Inferior parietal cortex (tissue), 1 donor: ENCODE data around the gene ZFPM1.

Source experiments
- DNase-seq: peaks from one replicate; pipeline ENCODE4 v3.0.0-alpha.2; 2016; ENCODE audit errors: extremely low spot score

The ZFPM1 gene

DNA sequence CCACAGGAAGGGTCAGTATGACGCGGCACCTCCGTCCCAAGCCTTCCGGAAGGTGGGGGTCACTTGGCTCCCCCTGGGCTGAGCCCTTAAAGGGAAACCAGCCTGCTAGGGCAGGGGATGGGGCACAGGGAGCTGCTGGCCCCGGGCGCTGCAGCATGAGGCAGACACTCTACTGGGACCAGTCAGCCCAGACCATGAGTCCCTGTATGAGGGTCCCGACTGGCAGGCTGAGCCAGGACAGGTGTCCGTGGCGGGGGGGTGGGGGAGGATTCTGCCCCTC is 73.8 kb downstream of the ZFPM1 start:
- DNase-seq: no peak

DNA sequence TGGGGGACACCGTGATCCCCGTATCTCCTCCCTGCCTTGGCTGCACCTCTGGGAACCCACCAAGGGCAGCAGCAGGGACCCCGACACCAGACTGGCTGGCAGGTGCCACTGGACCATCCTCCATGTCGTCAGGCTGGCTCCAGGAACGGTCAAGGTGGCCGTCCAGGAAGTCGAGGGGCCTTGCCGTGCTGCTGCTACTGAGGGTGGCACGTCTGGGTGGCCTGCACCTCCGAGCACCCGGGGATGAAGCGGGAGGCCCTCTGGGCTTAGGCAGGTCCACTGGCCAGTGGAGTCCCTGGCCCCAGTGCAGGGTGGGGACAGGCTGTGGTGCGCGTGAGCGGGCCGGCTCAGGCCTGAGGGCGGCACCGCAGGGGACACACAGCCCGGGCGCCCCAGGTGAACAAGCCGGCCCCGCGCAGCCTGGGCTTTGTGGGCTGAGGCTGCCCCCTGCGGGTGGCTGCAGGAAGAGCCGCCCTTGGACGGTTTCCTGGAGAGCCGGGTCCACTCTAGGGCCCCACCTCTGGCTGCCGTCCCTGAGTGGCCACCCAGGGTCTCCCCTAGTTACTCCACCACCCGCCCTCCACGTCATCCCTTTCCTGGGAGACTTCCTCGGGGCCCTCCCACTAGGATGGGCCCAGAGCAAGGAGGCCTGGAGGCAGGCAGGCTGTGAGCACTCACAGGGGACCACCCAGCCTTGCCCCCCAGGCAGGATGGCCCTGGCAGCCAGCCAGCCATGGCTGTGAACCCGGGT is 74.3 kb downstream of the ZFPM1 start:
- peak; percentile 60 for DNase-seq

DNA sequence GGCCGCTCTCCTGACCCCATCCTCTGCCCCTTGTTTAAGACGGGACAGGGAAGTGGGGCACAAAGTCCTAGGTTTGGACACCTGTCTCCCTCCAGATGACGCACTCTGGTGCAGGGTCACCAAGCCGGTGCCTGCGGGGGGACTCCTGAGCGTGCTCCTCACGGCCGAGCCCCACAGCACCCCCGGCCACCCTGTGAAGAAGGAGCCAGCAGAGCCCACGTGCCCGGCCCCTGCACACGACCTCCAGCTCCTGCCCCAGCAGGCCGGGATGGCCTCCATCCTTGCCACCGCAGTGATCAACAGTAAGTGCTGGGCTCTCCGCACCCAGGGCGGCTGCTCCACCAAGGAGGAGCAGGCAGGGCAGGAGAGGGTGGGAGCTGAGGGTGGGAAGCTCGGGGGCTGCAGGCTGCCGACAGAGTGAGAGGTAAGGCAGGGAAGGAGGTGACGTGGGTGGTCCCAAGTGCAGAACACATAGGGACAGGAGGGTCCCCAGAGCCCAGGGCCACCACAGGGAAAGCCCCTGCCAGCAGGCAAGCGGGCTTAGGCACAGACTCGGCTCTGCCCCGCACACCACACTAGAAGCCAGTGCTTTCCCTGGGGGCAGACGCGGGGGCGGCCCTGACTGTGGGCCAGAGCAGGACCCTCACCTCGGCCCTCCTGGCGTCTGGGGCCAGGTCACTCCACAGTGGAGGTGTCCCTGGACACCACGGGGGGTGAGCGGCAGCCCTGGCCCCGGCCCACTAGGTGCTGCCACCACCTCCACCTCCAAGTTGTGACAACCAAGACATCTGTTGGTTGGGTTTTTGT is 75.1 kb downstream of the ZFPM1 start:
- no peak for DNase-seq

DNA sequence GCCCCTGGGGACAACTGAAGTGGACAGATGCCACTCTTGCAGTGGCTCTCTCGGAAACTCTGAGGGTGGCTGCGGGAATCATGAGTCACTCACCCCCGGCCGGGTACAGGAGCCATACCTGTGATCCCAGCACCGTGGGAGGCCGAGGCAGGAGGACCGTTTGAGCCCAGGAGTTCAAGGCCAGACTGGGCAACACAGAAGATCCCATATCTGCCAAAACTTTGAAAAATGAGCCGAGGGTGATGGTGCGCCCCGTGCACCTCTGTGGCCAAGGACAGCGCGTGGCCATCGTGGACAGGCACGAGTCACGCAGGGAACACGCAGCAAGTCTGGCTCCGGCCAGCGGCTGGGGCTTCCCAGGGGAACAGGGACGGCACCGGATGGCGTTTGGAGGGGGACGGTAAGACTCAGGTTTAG is 75.8 kb downstream of the ZFPM1 start:
- no peak for DNase-seq

DNA sequence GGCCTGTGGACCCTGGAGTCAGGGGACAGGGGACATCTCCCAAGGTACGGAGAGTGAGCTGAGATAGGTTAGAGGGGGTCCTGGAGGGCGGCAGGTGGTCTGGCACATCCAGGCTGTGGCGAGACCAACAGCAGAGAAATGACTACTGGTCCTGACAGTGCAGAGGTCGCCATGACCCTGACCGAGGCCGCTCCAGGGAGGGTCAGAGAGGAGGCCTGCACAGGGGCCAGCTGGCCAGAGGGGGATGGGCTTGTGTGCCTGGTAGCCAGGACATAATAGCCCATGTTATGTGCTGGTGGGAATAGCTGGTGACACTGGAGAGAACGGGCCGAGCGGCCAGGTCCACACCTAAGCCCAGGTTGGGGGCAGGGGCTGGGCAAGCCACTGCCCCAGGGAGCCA is 76.5 kb downstream of the ZFPM1 start:
- DNase-seq: no peak

DNA sequence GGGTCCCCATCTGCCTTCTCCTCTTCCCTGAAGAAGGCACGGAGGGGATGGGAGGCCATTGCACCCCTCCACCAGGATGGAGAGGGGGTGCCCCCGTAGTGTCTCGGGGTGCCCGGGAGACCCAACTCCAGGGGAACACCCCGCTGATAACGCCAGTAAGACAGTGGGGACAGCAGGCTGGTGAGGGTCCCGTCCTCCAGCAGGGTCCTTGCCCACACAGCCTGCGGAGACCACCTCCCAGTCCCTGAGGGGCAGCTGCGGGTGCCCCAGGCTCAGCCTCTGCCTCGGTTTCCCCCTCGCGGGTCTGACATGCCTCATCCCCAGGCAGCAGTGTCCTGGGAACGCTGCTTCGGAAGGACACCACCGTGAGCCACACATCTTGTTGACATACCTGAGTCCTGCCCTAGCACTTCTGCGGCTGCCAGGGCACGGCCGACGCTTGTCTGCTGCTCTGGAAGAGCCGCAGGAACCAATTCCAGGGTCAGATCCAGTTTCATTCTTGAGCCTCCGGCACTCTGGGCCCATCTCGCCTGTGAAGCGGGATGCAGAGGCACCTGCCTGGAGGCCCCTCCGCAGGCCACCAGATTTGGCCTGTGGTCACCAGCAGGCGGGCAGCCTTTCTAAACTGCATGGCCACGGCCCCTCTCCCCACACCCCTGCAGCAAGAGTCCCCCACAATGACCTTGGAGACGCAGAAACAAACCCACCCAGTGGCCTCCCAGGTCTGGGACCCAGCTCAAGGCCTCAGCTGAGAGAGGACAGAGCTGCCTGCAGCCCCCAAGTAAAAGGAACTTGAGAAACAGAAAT is 77.2 kb downstream of the ZFPM1 start:
- no peak for DNase-seq

DNA sequence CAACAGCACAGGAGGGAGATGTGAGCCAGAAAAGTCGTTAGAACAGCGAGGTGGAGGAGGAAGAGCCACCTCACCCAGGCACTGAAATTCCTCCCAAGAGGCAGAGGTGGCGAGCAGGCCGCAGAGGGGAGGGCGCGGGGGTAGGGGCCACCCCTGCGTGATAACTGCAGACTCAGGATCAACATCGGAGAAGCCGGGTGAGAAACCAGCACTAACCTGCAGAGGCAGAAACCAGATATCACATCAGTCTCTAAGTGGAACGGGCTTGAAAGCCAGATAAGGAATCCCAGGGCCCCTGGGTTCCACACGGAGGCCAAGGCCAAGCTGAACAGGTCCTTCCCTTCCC is 77.8 kb downstream of the ZFPM1 start:
- no peak for DNase-seq

DNA sequence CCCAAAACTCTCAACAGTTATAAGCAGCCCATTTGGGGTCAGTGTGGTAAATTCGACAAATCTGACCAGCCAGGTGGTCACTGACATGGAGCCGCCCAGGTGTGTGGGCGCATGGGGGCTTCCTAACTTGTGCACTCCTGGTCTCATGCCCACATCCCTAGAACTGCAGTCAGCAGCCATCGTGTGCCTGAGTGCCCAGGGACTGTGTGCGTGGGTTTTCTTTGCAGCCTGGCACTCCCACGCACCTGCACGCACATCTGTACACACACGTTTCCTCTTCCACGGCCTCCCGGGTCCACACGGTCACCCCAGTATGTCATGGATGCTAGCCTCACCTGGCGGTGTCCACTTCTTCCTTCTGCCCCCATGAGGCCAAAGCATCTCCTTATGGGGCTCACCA is 78.3 kb downstream of the ZFPM1 start:
- no peak for DNase-seq

DNA sequence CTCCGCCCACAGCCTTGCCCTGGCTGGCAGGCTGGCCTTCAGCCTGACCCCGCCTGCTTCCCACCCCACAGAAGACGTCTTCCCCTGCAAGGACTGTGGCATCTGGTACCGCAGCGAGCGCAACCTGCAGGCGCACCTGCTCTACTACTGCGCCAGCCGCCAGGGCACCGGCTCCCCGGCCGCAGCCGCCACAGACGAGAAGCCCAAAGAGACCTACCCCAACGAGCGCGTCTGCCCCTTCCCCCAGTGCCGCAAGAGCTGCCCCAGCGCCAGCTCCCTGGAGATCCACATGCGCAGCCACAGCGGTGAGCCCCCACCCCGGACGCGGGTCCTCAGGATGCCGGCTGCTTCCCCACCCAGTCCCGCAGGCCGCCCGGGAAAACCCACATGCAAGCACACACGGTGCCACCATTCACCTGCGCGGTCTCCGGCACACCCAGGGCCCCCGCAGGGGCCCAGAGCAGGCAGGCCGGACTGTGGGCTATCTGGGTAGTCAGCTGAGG is 78.9 kb downstream of the ZFPM1 start:
- no peak for DNase-seq

DNA sequence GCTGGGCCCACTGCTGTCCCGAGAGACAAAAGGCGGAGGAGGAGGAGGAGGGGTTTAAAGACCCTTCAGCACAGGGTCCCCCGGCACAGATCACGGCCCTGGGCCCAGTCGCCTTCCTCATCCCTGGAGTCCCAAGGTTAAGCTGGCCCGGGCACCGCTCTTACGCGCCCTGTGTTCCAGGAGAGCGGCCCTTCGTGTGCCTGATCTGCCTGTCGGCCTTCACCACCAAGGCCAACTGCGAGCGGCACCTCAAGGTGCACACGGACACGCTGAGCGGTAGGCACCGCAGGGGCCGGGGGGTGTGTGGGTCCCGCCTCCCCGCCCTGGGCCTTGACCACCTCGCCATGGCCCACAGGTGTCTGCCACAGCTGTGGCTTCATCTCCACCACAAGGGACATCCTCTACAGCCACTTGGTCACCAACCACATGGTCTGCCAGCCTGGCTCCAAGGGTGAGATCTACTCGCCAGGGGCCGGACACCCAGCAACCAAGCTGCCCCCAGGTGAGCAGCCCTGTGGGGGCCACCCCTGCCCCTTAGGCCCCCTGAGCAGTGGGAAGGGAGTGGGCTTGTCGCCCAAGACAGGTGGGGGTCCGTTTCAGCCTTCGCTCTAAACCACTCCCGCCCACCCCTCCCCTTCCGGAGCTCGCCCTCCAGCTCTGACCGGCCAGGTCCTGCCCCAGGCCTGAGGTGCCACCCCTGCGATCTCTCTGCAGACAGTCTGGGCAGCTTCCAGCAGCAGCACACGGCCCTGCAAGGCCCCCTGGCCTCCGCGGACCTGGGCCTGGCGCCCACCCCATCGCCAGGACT is 79.6 kb downstream of the ZFPM1 start:
- DNase-seq: no peak

DNA sequence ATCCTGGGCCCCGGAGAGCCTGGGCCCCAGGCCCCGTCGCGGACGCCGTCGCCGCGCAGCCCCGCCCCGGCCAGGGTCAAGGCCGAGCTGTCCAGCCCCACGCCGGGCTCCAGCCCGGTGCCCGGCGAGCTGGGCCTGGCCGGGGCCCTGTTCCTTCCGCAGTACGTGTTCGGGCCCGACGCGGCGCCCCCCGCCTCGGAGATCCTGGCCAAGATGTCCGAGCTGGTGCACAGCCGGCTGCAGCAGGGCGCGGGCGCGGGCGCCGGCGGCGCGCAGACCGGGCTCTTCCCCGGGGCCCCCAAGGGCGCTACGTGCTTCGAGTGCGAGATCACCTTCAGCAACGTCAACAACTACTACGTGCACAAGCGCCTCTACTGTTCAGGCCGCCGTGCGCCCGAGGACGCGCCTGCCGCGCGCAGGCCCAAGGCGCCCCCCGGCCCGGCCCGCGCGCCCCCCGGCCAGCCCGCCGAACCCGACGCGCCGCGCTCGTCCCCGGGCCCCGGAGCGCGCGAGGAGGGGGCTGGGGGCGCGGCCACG is 80.4 kb downstream of the ZFPM1 start:
- no peak for DNase-seq

DNA sequence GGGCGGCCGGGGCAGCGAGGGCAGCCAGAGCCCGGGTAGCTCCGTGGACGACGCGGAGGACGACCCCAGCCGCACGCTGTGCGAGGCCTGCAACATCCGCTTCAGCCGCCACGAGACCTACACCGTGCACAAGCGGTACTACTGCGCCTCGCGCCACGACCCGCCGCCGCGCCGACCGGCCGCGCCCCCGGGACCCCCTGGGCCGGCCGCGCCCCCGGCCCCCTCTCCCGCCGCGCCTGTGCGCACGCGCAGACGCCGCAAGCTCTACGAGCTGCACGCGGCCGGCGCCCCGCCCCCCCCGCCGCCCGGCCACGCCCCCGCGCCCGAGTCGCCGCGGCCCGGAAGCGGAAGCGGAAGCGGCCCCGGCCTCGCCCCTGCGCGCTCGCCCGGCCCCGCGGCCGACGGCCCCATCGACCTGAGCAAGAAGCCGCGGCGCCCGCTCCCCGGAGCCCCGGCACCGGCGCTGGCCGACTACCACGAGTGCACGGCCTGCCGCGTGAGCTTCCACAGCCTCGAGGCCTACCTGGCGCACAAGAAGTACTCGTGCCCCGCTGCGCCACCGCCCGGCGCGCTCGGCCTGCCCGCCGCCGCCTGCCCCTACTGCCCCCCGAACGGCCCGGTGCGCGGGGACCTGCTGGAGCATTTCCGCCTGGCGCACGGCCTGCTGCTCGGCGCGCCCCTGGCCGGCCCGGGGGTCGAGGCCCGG is 81.0 kb downstream of the ZFPM1 start:
- peak; percentile 39 for DNase-seq

DNA sequence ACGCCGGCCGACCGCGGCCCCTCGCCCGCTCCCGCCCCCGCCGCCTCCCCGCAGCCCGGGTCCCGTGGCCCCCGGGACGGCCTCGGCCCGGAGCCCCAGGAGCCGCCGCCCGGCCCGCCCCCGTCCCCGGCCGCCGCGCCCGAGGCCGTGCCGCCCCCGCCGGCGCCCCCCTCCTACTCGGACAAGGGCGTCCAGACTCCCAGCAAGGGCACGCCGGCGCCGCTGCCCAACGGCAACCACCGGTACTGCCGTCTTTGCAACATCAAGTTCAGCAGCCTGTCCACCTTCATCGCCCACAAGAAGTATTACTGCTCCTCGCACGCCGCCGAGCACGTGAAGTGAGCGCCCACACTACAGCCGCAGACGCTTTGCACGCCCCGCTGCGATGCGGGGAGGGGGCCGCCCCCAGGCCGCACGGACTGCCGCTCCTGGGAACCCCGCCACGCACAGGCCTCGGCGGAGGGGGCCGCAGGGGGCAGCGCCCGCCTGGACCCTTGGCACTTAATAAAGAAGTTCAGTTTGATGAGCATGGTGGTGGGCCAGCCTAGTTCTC is 81.6 kb downstream of the ZFPM1 start:
- no peak for DNase-seq

DNA sequence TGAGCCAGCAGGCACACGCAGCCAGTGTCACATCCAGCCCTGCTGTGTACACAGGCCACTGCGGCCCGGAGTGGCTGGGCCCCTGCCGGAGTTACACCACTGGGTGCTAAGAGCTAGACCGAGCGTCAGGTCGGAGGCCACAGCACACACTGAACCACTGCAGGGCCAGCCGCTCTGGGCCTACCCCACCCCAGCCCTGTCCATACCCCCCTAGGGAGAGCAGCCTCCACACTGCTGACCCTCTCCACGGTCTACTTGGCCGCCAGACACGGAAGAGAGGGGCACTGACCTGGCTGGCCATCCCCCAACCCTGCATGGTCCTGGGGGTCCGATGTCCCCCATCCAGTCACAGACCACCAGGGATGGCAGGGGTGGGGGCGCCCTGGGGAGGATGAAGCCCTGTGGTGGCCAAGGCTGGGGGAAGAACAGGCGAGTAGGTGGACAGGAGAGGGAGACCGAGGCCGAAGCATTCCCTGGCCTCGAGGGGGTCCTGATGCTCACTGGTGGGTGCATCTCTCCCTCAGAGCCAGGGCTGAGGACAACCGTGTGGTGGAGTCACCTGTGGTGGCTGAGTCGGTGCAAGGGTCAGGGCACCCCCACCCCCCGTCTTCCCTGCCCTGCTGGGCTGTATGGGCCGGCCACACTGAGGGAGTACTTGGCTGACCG is 82.2 kb downstream of the ZFPM1 start:
- no peak for DNase-seq

DNA sequence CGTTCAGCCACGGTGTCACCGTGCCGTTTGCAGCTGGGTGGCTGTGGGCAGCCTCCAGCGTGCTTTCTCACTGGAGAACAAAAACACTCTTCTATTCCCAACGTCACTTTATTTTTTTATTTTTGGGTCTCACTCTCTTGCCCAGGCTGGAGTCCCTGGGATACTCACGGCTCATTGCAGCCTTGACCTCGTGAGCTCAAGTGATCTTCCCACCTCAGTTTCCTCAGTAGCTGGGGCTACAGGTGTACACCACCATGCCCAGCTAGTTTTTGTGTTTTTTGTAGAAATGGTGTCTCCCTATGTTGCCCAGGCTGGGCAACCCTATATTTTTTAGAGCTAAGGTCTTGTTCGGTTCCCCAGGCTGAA is 82.8 kb downstream of the ZFPM1 start:
- DNase-seq: no peak

DNA sequence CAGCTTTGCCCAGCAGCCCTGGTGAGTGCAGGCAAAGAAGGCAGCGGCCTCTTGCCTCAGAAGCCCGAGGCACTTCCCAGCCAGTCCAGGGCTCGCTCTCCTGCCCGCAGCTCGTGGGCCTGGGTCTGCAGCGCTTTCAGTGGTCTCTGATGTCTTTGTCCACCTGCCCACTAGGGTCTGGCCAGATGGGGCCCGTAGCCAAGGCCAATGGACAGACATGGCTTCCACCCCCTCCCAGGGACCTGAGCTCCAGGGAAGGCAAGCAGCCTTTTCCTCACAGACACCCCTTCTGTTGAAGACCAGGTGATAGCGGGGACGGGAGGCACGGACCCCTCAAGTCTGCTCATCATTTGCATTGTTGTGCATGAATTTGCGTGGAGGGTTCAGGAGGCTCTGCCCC is 83.4 kb downstream of the ZFPM1 start:
- no peak for DNase-seq

DNA sequence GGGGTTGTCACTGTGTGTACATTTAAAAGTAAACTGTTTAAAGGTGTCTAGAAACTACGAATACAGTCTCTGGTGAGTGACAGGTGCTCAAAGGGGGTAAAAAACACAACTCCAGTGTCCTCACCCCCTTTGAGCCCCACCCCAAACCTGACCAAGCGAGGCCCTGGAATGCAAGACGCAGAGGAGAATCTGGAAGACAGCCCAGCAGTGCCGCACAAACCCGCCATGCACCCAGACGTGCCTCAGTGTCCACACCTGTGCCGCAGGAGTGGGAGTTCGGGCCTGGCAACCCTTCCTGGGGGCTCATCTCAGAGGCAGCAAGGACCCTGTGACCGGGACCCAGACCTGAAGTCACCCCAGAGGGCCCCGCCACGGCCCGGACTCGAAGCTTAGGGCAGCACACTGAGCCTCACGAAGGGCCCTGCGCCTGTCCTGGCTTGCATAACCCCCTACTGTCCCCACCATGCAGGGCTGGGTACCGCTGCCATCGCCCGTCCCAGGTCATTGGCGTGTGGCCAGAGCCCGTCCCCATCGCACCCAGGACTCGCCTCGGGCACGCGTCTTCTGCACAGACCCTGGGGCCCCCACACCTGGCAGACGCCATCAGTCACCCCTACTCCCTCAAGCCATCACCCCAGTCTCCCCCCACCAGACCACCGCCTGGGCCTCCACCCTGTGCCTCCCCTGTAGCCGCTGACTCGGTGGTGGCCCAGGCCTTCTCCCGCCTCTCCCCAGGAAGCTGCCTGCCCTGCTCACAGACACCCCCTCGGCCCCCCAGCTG is 84.1 kb downstream of the ZFPM1 start:
- DNase-seq: no peak

DNA sequence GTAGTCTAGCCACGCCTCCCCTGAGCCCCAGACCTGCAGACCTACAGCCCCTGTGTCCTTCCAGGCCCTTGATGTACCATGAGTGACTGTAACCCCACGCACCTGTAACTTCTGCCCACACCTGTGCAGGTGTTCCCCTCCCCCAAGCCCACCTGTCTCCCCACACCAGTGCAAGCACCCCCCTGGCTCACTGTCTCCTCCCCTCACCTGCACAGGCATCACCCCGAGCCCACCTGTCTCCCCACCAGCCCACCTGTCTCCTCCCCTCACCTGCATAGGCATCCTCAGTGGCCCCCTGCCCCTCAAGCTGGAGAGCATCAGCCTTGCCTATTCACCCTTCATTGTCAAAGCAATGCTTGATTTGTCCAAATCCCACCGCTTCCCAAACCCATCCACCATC is 84.8 kb downstream of the ZFPM1 start:
- DNase-seq: no peak

DNA sequence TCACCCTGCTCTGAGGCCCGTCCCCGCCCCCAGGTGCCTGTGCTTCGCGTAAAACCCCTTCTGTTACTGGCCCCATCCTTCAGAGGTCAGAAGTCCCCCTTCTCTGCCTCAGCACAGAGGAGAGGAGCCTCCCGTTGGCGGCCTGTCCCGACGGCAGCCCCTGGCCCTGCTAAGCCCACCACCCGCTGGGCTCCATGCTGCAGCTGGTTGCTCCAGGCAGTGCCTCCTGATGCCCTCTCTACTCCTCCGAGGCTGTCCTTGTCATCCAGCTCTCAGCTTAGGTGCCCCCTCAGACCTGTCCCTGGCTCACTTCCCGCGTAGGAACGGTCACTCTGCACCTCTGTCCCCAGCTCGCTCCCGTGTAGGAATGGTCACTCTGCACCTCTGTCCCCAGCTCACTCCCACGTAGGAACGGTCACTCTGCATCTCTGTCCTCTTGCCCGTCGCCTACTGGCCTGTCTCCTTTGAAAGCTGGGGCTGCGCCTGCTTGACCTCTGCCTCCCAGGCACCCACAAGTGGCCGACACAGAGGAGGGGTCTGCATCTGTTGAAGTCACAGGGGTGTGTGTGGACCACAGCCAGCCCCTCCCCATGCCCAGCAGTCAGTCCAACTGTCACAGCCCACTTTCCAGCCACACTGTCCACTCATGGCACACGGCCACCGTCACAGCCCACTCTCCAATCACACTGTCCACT is 85.4 kb downstream of the ZFPM1 start:
- DNase-seq: no peak
